GM21737 (cell line): Measurements from ENCODE around the gene C1QB.
"Not testable (repeated sequence)": the region's sequence is repeated elsewhere in the genome, so short reads cannot be mapped to it uniquely, and the experiment has no call there.

Experiments
- ATAC-seq: cut with Tn5 transposase; IDR thresholded peaks from one replicate; pipeline ENCODE4 v1.9.1; 2021; ENCODE audit warnings: mild to moderate bottlenecking, moderate library complexity; ENCODE audit not compliant: unreplicated experiment

The C1QB gene

GRCh38 chr1:22662318-22662717 is 9.3 kb downstream of the C1QB start:
- no peak for ATAC-seq

GRCh38 chr1:22662986-22663408 is 10.0 kb downstream of the C1QB start:
- no peak for ATAC-seq

- no peak for ATAC-seq
These were observed 12.7 kb downstream of the C1QB start for GRCh38 chr1:22665752-22666151.

GRCh38 chr1:22666412-22666811 is 13.4 kb downstream of the C1QB start:
- no peak for ATAC-seq

- ATAC-seq, result not testable (repeated sequence)
These were observed 15.8 kb downstream of the C1QB start for GRCh38 chr1:22668840-22669239.

GRCh38 chr1:22670352-22670975 is 17.4 kb downstream of the C1QB start:
- ATAC-seq, result no peak

- ATAC-seq, result no peak
These were observed 19.0 kb downstream of the C1QB start for GRCh38 chr1:22671999-22672398.

GRCh38 chr1:22673486-22674409 is 20.7 kb downstream of the C1QB start:
- ATAC-seq, result no peak

GRCh38 chr1:22674410-22674749 is 21.3 kb downstream of the C1QB start:
- no peak for ATAC-seq

- ATAC-seq, result not testable (repeated sequence)
These were observed 23.1 kb downstream of the C1QB start for GRCh38 chr1:22676151-22676550.

GRCh38 chr1:22676916-22677583 is 24.0 kb downstream of the C1QB start:
- no peak for ATAC-seq

- no peak for ATAC-seq
These were observed 25.2 kb downstream of the C1QB start for GRCh38 chr1:22677931-22678896.

GRCh38 chr1:22680726-22681125 is 27.7 kb downstream of the C1QB start:
- no peak for ATAC-seq

- no peak for ATAC-seq
These were observed 28.7 kb downstream of the C1QB start for GRCh38 chr1:22681556-22682276.

- no peak for ATAC-seq
These were observed 30.5 kb downstream of the C1QB start for GRCh38 chr1:22683547-22683946.

- ATAC-seq, result no peak
These were observed 32.6 kb downstream of the C1QB start for GRCh38 chr1:22685591-22686059.

GRCh38 chr1:22687191-22687590 is 34.2 kb downstream of the C1QB start:
- ATAC-seq, result no peak

GRCh38 chr1:22688466-22688865 is 35.4 kb downstream of the C1QB start:
- no peak for ATAC-seq

GRCh38 chr1:22689505-22689904 is 36.5 kb downstream of the C1QB start:
- ATAC-seq, result no peak
